ENCODE data around the gene TMTC1. TPM values are rescaled to one million over a fixed set of nuclear protein-coding genes. Genes with fewer than 3 reads are reported as not detected.

TMTC1 gene
- total and polyA plus RNA-seq, 5 experiments from 2014 or later, result not detected

DNA sequence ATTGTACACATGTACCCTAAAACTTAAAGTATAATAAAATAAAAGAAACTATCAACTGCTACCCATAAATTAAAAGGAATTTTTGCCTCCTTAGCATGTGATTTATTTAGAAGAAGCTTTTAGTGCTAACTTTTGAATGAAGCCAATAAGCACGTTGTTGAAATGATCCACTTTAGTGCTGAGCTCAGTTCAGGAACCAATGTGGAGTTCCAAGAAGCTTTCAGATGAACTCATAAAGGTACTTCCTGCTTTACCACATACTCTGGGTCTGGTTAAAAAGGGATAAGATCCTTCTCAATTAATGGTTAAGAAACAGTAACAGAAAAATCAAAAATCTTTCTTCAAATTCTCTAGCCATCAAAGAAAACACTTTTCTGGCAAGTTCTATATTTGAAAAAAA, 39.4 kb downstream of the TMTC1 start:
- Mint-ChIP-seq H3K27me3 (peaks cover 0 to 3% (median 0%) of the 10 kb centered on the region in 5 donors), H3K36me3 (no peaks in the 10 kb centered on the region), H3K9me3 (peaks cover 0 to 7% (median 0%) of the 10 kb centered on the region in 9 donors), H3K4me1 (no peaks in the 10 kb centered on the region), H3K4me3 (no peak overlapping the region), H3K27ac (no peak overlapping the region)
- no peak for ATAC-seq
- POLR2A ChIA-PET, result no interaction called here
- DNase-seq, result no peak

DNA sequence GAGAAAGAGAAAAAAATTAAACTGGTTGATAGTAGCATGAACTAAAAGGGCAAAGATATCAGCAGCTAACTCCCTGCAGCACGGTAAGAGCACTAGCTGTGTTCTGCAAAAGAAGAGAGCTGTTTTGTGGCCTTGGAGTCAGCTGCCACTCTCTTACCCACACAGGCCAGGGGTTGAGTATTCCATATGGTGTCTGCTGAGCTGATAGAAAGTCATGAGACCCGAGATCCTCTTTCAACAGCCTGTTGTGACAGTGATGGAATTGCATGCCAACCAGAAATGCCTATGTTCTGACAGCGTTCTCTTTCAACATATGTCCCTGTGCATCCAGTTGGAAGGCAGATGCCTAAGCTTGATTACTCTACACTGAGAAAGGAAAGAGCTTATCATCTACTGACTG, 39.9 kb downstream of the TMTC1 start:
- DNase-seq (no peak), ATAC-seq (no peak)
- H3K4me3 Mint-ChIP-seq, result no peak overlapping the region
- H3K27me3 Mint-ChIP-seq, result no peaks in the 10 kb centered on the region
- no peaks in the 10 kb centered on the region for H3K4me1 Mint-ChIP-seq
- H3K27ac Mint-ChIP-seq, result no peak overlapping the region
- no peaks in the 10 kb centered on the region for H3K36me3 Mint-ChIP-seq
- POLR2A ChIA-PET, result no interaction called here
- H3K9me3 Mint-ChIP-seq, result peaks cover 0 to 2% (median 0%) of the 10 kb centered on the region in 9 donors

DNA sequence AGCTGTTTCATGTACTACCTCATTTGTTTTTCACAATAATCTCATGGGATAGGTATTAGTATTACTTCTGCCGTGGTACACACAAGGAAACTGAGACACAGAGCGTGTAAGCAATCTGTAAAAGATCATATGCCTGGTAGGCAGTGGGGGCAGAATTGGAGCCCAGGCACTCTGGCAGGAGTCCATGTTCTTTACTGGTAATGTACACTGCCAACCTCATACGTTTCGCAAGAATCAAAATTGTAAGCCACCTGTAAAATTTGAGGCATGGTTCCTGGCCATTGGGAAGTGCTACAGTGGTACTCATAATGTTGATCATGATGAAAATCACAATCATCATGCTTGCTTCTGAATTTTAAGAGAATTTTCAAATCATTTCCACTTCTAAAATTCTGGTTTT, 40.7 kb downstream of the TMTC1 start:
- DNase-seq (no peak), ATAC-seq (no peak)
- Mint-ChIP-seq H3K4me3 (no peak overlapping the region), H3K36me3 (no peaks in the 10 kb centered on the region), H3K9me3 (peaks cover 0 to 2% (median 0%) of the 10 kb centered on the region in 9 donors), H3K4me1 (no peaks in the 10 kb centered on the region), H3K27ac (no peak overlapping the region), H3K27me3 (no peaks in the 10 kb centered on the region)
- POLR2A ChIA-PET, result no interaction called here

DNA sequence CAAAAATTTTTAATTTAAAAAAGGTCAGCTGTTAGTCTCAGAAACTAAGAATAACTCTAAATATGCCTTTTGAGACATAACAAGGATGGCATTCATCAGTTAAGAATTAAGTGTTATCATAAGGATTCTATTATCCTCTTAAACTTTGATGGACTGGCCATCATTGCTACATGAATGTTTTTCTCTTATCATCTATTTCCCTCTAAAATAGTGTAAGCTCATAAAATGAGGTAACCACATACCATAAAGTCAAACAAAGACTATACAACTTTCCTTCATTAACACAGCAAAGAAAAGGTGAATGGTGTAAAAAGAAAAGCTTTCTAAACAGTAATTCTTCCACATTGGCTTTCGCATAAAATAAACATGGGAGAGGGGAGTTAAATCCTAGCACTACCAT, 41.1 kb downstream of the TMTC1 start:
- Mint-ChIP-seq H3K27ac (no peak overlapping the region), H3K36me3 (no peaks in the 10 kb centered on the region), H3K4me1 (no peaks in the 10 kb centered on the region), H3K4me3 (no peak overlapping the region), H3K27me3 (no peaks in the 10 kb centered on the region), H3K9me3 (peaks cover 0 to 2% (median 0%) of the 10 kb centered on the region in 9 donors)
- POLR2A ChIA-PET, result no interaction called here
- no peak for ATAC-seq
- DNase-seq, result no peak

DNA sequence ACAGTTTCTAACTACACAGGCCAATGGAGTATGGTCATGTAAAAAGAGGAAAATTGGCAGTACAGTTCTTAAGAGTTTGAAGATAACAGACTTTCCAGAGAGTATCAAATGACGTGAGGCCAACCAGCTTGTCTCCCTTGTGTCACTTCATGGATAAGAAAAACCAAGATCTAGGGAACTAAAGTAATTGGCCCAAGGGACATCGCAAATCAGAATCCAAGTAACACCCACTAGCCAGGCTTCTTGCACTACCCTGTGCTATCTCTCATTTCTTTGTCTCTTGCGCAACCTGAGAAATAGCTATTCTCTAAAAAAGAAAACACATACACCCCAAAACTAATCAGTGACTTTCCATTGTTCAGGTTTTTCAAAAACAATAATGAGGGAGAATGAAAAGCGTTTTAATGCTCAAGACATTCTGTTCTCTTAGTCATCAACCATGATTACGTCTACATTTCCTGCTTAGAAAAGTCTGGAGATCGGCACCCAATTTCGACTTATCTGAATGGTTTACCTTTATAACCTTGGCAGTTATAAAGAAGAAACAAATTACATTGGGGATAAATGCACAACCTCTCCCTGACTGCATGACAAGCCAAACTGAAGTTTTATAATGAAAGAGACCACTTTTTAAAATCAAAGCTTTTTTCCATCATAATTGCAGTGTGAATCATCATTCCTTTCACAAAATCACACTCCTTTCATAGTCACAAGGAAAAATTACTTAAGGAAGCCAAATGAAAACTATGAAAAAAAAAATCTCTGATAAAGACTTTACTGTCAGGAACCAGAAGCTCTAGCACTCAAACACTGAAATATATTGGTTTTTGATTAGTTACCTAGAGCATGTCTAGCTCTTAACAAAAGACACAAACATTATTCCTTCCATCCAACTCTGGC, 42.1 kb downstream of the TMTC1 start:
- POLR2A ChIA-PET, result no interaction called here
- H3K4me3 Mint-ChIP-seq, result no peak overlapping the region
- H3K9me3 Mint-ChIP-seq, result peaks cover 0 to 2% (median 0%) of the 10 kb centered on the region in 9 donors
- no peaks in the 10 kb centered on the region for H3K4me1 Mint-ChIP-seq
- H3K27me3 Mint-ChIP-seq, result no peaks in the 10 kb centered on the region
- H3K27ac Mint-ChIP-seq, result no peak overlapping the region
- ATAC-seq (no peak), DNase-seq (no peak)
- H3K36me3 Mint-ChIP-seq, result no peaks in the 10 kb centered on the region

DNA sequence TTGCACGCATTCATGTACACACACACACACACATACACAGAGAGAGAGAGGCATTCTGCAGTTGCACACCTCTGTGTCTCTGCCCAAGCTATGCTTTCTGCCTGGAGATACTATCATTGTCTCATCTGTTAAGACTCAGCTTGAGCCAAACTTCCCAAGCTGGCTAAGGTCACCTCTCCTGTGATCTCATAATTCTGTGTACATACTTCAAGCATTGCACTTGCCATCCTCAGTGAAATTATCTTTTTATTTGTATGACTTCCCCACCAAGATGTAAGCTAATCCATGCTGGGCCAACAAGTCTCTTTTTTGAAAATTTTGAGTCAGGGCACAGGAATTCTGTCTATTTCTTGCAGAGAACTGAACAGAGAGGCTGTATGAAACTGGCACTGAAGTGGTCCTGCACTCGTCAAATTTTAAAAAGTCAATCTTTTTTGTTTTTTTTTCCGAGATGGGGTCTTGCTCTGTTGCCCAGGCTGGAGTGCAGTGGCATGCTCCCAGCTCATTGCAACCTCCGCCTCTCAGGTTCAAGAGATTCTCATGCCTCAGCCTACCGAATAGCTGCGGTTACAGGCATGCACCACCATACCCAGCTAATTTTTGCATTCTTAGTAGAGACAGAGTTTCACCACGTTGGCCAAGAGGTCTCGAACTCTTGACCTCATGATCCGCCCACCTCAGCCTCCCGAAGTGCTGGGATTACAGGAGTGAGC, 44.3 kb downstream of the TMTC1 start:
- Mint-ChIP-seq H3K9me3 (no peaks in the 10 kb centered on the region), H3K36me3 (no peaks in the 10 kb centered on the region), H3K4me3 (no peak overlapping the region), H3K27me3 (no peaks in the 10 kb centered on the region), H3K4me1 (no peaks in the 10 kb centered on the region), H3K27ac (no peak overlapping the region)
- no peak for DNase-seq
- POLR2A ChIA-PET, result no interaction called here
- no peak for ATAC-seq

DNA sequence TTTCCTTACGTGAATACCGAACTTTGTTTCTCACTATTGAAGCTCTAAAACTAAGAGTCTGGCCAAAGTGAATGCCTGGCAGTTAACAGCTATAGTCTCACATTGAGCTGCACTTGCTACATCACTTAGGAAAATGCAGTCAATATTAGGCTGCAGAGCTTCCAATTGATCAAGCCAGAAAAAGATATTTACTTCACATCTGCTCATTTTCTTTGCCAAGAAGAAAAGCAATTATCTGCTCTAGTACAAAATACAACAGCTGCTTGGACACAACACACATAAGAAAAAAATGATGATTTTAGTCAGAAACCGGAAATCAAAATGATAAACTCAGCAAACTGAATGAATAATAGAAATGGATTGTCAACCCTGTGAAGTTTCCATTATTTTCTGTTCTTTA, 45.4 kb downstream of the TMTC1 start:
- POLR2A ChIA-PET, result no interaction called here
- H3K36me3 Mint-ChIP-seq, result no peaks in the 10 kb centered on the region
- no peak for DNase-seq
- H3K9me3 Mint-ChIP-seq, result no peaks in the 10 kb centered on the region
- H3K4me1 Mint-ChIP-seq, result no peaks in the 10 kb centered on the region
- H3K27ac Mint-ChIP-seq, result no peak overlapping the region
- H3K4me3 Mint-ChIP-seq, result no peak overlapping the region
- no peak for ATAC-seq
- no peaks in the 10 kb centered on the region for H3K27me3 Mint-ChIP-seq

DNA sequence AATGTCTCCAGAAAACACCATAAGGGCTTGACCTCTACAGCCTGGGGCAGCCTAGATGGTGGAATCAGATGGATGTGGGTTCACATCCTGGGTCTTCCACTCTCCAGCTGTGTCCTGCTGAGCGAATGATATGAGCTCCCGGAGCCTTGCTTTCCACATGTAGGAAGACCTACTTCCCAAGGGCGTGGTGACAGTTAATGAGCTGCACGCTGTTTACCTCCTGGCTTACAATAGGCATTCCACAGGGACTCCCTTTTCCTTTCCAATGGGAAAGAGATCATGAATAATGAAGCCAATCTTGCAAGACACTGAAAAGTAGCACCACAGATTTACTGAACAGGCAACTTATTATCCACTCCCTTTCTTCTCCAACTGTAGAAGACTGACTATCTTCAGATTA, 46.1 kb downstream of the TMTC1 start:
- POLR2A ChIA-PET, result no interaction called here
- ATAC-seq (no peak), DNase-seq (no peak)
- H3K4me1 Mint-ChIP-seq, result no peaks in the 10 kb centered on the region
- no peak overlapping the region for H3K4me3 Mint-ChIP-seq
- no peaks in the 10 kb centered on the region for H3K27me3 Mint-ChIP-seq
- H3K27ac Mint-ChIP-seq, result no peak overlapping the region
- H3K9me3 Mint-ChIP-seq, result no peaks in the 10 kb centered on the region
- no peaks in the 10 kb centered on the region for H3K36me3 Mint-ChIP-seq

DNA sequence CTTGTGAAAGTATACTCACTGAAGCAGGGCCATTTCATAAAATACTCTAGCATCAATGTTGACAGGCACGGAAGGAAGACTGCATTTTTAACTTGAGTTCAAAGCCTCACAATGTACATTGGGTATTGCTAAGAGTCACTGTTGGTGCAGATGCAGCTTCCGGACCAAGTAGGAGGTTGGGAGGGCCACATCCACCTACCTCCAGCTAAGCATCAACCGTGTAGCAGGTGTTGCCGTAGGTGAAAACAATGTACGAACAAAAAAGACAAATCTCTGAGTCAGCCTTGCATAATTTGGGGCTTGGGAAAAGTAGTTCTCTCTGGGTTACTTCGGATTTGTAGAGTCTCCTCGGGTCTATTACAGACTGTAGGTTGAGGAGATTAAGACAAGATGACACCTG, 48.1 kb downstream of the TMTC1 start:
- DNase-seq (no peak), ATAC-seq (no peak)
- no peaks in the 10 kb centered on the region for H3K27me3 Mint-ChIP-seq
- H3K4me1 Mint-ChIP-seq, result no peaks in the 10 kb centered on the region
- no peak overlapping the region for H3K4me3 Mint-ChIP-seq
- no peaks in the 10 kb centered on the region for H3K36me3 Mint-ChIP-seq
- no peaks in the 10 kb centered on the region for H3K9me3 Mint-ChIP-seq
- H3K27ac Mint-ChIP-seq, result no peak overlapping the region
- POLR2A ChIA-PET, result no interaction called here

DNA sequence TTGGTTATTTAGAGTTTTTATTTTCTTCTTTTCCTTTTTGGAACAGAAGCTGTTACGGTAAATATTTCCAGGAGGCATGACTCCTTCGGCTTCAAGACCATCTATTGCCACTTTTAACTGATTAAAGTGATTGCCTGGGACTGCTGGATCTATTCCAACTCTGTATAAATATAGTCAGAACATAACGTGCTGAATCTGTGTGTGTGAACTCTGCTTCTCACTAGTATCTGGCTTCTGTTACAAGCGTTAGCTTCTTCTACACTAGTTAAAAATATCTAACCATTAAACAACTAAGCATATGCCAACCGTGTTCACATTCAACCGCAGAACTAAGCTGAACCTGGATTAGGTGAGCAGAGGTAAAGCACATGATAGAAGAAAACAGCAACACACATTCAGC, 49.0 kb downstream of the TMTC1 start:
- POLR2A ChIA-PET, result no interaction called here
- Mint-ChIP-seq H3K27me3 (peaks cover 0 to under 1% (median 0%) of the 10 kb centered on the region in 5 donors), H3K9me3 (no peaks in the 10 kb centered on the region), H3K4me1 (no peaks in the 10 kb centered on the region), H3K4me3 (no peak overlapping the region), H3K27ac (no peak overlapping the region), H3K36me3 (no peaks in the 10 kb centered on the region)
- ATAC-seq (no peak), DNase-seq (no peak)

DNA sequence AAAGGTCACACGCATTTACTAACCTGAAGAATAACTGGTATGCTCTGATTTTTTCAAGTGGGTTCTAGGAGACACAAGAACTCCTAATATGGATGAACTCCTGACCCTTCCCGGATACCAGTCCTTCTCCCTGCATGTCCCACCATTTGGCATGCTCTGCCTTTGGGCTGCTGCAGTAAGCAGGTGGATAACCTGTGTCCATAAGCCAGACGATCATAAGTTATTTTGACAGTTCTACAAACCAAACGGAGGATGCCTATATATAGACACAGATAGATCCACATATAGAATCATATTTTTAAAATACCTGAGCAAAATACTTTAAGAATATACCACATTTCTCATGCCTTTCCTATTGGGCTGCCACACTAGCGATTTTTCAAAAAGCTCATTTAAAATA, 49.4 kb downstream of the TMTC1 start:
- ATAC-seq, result no peak
- no peaks in the 10 kb centered on the region for H3K36me3 Mint-ChIP-seq
- H3K4me3 Mint-ChIP-seq, result no peak overlapping the region
- no peaks in the 10 kb centered on the region for H3K4me1 Mint-ChIP-seq
- H3K9me3 Mint-ChIP-seq, result no peaks in the 10 kb centered on the region
- POLR2A ChIA-PET, result no interaction called here
- H3K27me3 Mint-ChIP-seq, result peaks cover 0 to 5% (median 0%) of the 10 kb centered on the region in 5 donors
- no peak overlapping the region for H3K27ac Mint-ChIP-seq
- no peak for DNase-seq

DNA sequence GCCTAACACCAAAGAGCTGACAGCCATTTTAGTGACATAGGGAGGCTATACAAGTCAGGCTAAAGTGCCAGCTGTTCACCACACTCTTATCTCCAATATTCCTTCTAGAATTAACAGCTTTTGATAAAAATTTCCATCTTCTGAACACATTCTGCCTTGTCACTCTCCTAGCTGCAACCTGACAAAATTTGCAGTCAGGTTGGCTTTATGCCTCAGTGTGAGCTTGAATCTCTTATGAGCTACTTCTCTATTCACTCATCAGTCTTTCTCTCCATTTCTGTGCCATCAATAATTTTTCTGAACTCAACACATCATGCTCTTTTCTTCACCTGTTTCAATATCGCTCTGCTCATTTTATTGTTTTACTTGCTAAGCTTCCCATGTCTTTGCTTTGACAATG, 50.2 kb downstream of the TMTC1 start:
- peaks cover 0 to 4% (median 0%) of the 10 kb centered on the region in 9 donors for H3K9me3 Mint-ChIP-seq
- H3K4me3 Mint-ChIP-seq, result no peak overlapping the region
- DNase-seq (no peak), ATAC-seq (no peak)
- H3K27ac Mint-ChIP-seq, result peak overlapping the region in 1 of 10 donors; percentile 29
- POLR2A ChIA-PET, result no interaction called here
- H3K4me1 Mint-ChIP-seq, result no peaks in the 10 kb centered on the region
- peaks cover 2 to 13% (median 4%) of the 10 kb centered on the region in 5 donors for H3K27me3 Mint-ChIP-seq
- H3K36me3 Mint-ChIP-seq, result no peaks in the 10 kb centered on the region

DNA sequence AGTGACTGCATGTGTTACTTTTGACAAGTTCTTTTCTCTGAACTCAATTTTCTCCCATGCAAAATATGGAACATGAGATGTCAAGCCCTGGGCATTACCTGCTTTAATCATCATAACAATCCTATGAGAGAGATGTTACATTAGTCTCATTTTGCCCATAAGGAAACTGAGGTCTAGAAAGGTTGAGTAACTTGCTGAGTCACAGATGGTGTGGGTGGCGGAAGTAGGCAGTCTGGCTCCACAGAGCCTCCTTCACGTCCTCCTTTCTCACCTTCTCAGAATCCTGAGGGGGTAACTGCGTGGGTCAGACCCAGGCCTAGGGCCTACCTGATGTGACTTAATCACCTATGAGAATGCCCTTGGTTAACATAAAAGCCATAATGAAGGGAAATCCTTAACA, 50.7 kb downstream of the TMTC1 start:
- Mint-ChIP-seq H3K4me1 (no peaks in the 10 kb centered on the region), H3K4me3 (no peak overlapping the region), H3K27me3 (peaks cover 2 to 13% (median 4%) of the 10 kb centered on the region in 5 donors), H3K9me3 (peaks cover 0 to 4% (median 0%) of the 10 kb centered on the region in 9 donors), H3K36me3 (no peaks in the 10 kb centered on the region), H3K27ac (no peak overlapping the region)
- DNase-seq (no peak), ATAC-seq (no peak)
- POLR2A ChIA-PET, result no interaction called here
